HepG2 (cell line): ENCODE measurements around the gene SIAH1.

Experiments used
- ARNT ChIP-seq: fragments of 450-650 bp; IDR thresholded peaks from 2 replicates; pipeline ENCODE4 v1.6.1; 2017
- CREB1 ChIP-seq, 2 experiments: fragments of 450-650 bp in 1 of 2; IDR thresholded peaks; 2 replicates each; pipeline ENCODE4 v1.6.1; 2016 to 2017; ENCODE audit warnings: control low read depth in 1 of 2, mild to moderate bottlenecking in 1 of 2, missing compliant biosample characterization in 1 of 2, missing genetic modification characterization in 1 of 2
- DR1 ChIP-seq: sonication (generic); formaldehyde crosslinking; IDR thresholded peaks from 2 replicates; pipeline ENCODE4 v1.8.0; 2021; ENCODE audit warnings: mild to moderate bottlenecking, missing genetic modification reagents, inconsistent platforms
- ESRRA ChIP-seq: sonication (generic); formaldehyde crosslinking; IDR thresholded peaks from 2 replicates; pipeline ENCODE4 v1.5.1; 2020; ENCODE audit warnings: mild to moderate bottlenecking, low read depth, missing genetic modification reagents
- FOXA1 ChIP-seq, 2 experiments: fragments of 450-650 bp in 1 of 2; sonication (generic) in 1 of 2; formaldehyde crosslinking in 1 of 2; IDR thresholded peaks; 2 replicates each; pipeline versions ENCODE4 v1.4.0 to v1.6.1; 2016 to 2020; ENCODE audit warnings: missing genetic modification reagents in 1 of 2
- NFAT5 ChIP-seq: sonication (generic); formaldehyde crosslinking; IDR thresholded peaks from 2 replicates; pipeline ENCODE4 v1.4.0; 2020; ENCODE audit warnings: missing genetic modification reagents
- PRDM10 ChIP-seq: sonication (generic); formaldehyde crosslinking; IDR thresholded peaks from 2 replicates; pipeline ENCODE4 v1.4.0; 2020; ENCODE audit warnings: low read depth, missing genetic modification reagents
- PRDM4 ChIP-seq: sonication (generic); formaldehyde crosslinking; IDR thresholded peaks from 2 replicates; pipeline ENCODE4 v1.9.0; 2021; ENCODE audit warnings: missing genetic modification reagents, borderline replicate concordance
- TBP ChIP-seq: sonication (generic); formaldehyde crosslinking; IDR thresholded peaks from 2 replicates; pipeline ENCODE4 v1.5.0; 2020; ENCODE audit warnings: missing genetic modification reagents
- ZBTB1 ChIP-seq: sonication (generic); formaldehyde crosslinking; IDR thresholded peaks from 2 replicates; pipeline ENCODE4 v1.4.0; 2020; ENCODE audit warnings: missing genetic modification reagents, borderline replicate concordance
- ZBTB10 ChIP-seq: sonication (generic); formaldehyde crosslinking; IDR thresholded peaks from 2 replicates; pipeline ENCODE4 v1.4.0; 2020; ENCODE audit warnings: missing genetic modification reagents, borderline replicate concordance
- ZBTB43 ChIP-seq: sonication (generic); formaldehyde crosslinking; conservative IDR thresholded peaks from 2 replicates; pipeline ENCODE4 v1.4.0; 2020; ENCODE audit warnings: missing genetic modification reagents

GRCh38 chr16:48361540-48362144 lies 23.6 kb downstream of the SIAH1 start:
- TF ChIP-seq ZBTB10 (CRISPR knock-in tag): no peak
- no peak for TF ChIP-seq ZBTB43
- TF ChIP-seq NFAT5 (CRISPR knock-in tag): no peak
- TF ChIP-seq PRDM10 (CRISPR knock-in tag): no peak
- no peak for TF ChIP-seq ESRRA (CRISPR knock-in tag)
- no peak for TF ChIP-seq TBP (CRISPR knock-in tag)
- no peak for TF ChIP-seq FOXA1 (IDR thresholded peaks at IDR 0.05)
- TF ChIP-seq FOXA1 (CRISPR knock-in tag; IDR thresholded peaks at IDR 0.05): no peak
- no peak for TF ChIP-seq CREB1 (IDR thresholded peaks at IDR 0.05)
- TF ChIP-seq CREB1 (CRISPR knock-in tag; IDR thresholded peaks at IDR 0.05): no peak
- TF ChIP-seq ZBTB1: no peak
- no peak for TF ChIP-seq DR1 (CRISPR knock-in tag)
- no peak for TF ChIP-seq PRDM4 (CRISPR knock-in tag)
- no peak for TF ChIP-seq ARNT
